Rectal smooth muscle tissue (tissue), 1 donor: ENCODE data around the gene ADRA2C.
"Not testable (repeated sequence)": the region's sequence is repeated elsewhere in the genome, so short reads cannot be mapped to it uniquely, and the experiment has no call there.

Source experiments
- H3K27ac ChIP-seq: one replicate; pipeline ENCODE4 v1.7.0; 2013; ENCODE audit warnings: low read depth, low read length, inconsistent platforms
- H3K27me3 ChIP-seq: one replicate; pipeline ENCODE4 v1.7.0; 2013; ENCODE audit warnings: low read length; ENCODE audit not compliant: control insufficient read depth, insufficient read depth
- H3K36me3 ChIP-seq: one replicate; pipeline ENCODE4 v1.7.0; 2013; ENCODE audit warnings: low read length; ENCODE audit not compliant: control insufficient read depth, insufficient read depth
- H3K4me1 ChIP-seq: one replicate; pipeline ENCODE4 v1.7.0; 2013; ENCODE audit warnings: low read length; ENCODE audit not compliant: control insufficient read depth, insufficient read depth
- H3K4me3 ChIP-seq: one replicate; pipeline ENCODE4 v1.7.0; 2013; ENCODE audit warnings: low read length
- H3K9ac ChIP-seq: one replicate; pipeline ENCODE4 v1.7.0; 2013; ENCODE audit warnings: low read length

ADRA2C gene

GRCh38 chr4:3810796-3811485 lies 44.8 kb downstream of the ADRA2C start:
- Histone ChIP-seq H3K9ac (no peak overlapping the region), H3K4me3 (no peak overlapping the region), H3K27ac (no peak overlapping the region), H3K27me3 (peaks cover 4% of the 10 kb centered on the region), H3K36me3 (no peaks in the 10 kb centered on the region), H3K4me1 (no peaks in the 10 kb centered on the region)

DNA sequence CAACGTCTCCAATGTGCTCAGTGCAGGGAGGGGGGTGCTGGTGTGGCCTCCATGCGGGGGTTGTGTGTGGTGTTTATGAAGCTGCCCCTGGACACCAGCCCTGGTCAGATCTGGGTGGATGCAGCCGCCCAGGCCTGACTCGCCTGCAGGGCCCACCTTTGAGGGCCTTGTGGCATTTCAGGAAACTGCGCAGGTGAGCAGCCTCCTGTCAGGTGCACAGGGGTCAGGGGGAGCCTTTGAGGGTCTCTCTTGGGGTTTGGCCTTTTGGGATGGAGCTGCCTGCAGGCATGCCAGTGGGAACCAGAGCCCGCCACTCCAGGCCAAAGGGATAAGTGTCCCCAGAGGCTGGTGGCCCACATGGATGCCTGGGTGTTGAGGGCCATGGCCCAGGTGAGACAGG lies 45.4 kb downstream of the ADRA2C start:
- Histone ChIP-seq H3K4me1 (no peaks in the 10 kb centered on the region), H3K9ac (no peak overlapping the region), H3K4me3 (no peak overlapping the region), H3K36me3 (no peaks in the 10 kb centered on the region), H3K27me3 (peaks cover 4% of the 10 kb centered on the region), H3K27ac (no peak overlapping the region)

DNA sequence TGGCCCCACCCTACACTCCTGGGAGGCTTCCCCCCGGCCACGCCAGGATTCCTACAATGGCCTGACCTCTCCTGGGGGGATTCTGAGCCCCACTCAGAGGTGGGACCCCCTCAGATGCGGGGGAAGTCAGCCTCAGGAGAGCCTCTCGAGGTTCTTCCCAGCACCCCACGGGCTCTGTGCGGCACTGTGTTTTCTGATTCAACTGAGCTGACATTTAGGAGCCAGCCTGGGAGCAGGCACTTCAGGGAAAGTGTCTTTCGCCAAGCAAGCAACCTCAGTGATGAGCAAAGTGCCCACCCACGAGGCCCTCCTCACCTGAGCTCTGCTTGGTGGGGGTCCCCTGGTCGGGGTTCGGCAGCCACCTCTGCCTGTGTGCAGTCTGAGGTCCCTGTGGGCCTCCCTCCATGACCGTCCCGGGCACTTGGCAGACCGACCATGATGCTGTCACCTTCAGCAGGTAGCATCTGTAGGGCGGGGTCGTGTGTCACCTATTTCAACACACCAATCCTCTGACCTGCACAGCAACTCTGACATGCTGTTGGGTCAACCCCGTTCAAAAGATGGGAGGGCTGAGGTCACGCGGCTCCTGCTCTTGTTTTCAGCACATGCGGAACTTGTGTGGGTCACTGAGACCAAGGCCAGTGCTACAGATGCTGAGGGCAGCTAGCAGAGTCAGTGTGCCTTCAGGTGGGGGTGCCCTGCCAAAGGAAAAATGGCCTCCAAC lies 46.2 kb downstream of the ADRA2C start:
- no peak overlapping the region for H3K4me3 ChIP-seq
- H3K9ac ChIP-seq: no peak overlapping the region
- no peak overlapping the region for H3K27ac ChIP-seq
- no peaks in the 10 kb centered on the region for H3K4me1 ChIP-seq
- no peaks in the 10 kb centered on the region for H3K36me3 ChIP-seq
- peaks cover 4% of the 10 kb centered on the region for H3K27me3 ChIP-seq

DNA sequence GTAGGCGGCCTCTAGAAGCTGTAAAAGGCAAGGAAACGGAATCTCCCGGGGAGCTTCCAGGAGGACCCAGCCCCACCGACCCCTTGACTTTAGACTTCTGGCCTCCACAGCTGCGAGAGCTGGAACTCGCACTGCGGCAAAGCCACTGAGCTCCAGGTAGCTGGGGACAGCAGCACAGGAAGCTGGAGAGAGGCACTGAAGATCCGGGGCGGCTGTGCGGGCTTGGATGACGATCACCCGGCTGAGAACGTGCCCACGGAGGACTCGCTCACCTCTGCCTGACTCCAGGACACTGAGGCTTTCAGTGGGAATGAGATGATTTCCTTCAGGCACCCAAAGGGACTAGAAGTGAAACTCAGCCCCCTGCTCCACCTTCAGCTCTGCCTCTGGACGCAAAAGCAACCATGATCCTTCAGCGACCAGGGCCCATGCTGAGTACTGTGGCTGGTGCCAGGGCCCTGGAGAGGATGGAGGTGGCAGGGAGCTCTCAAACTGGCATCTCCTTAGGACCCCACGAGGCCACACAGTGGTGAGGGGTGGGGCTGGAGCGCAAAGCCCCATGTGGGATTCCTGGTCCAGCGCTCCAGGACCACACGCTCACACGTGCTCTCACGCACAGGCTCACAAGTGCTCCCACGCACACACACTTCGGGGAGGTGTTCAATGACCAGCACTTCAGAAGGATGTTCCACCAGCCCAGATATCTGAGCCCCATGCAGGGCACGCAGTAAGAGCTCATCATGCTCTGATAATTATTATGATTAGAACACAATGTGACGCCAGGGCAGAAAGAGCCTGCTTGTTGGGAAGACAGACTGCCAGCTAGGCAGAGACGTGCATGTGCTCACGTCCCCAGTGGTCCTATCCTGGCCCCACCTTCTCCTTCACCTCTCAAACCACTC lies 47.2 kb downstream of the ADRA2C start:
- Histone ChIP-seq H3K36me3 (no peaks in the 10 kb centered on the region), H3K9ac (no peak overlapping the region), H3K4me1 (no peaks in the 10 kb centered on the region), H3K27ac (no peak overlapping the region), H3K27me3 (peaks cover 4% of the 10 kb centered on the region), H3K4me3 (no peak overlapping the region)

GRCh38 chr4:3814053-3814570 lies 47.9 kb downstream of the ADRA2C start:
- no peaks in the 10 kb centered on the region for H3K27me3 ChIP-seq
- H3K4me3 ChIP-seq: no peak overlapping the region
- no peaks in the 10 kb centered on the region for H3K36me3 ChIP-seq
- no peaks in the 10 kb centered on the region for H3K4me1 ChIP-seq
- H3K27ac ChIP-seq: no peak overlapping the region
- no peak overlapping the region for H3K9ac ChIP-seq

- H3K27ac ChIP-seq, H3K4me1 ChIP-seq, H3K4me3 ChIP-seq, H3K36me3 ChIP-seq, H3K27me3 ChIP-seq, H3K9ac ChIP-seq: not testable (repeated sequence)
Observed at GRCh38 chr4:3814838-3815237, 48.7 kb downstream of the ADRA2C start.

DNA sequence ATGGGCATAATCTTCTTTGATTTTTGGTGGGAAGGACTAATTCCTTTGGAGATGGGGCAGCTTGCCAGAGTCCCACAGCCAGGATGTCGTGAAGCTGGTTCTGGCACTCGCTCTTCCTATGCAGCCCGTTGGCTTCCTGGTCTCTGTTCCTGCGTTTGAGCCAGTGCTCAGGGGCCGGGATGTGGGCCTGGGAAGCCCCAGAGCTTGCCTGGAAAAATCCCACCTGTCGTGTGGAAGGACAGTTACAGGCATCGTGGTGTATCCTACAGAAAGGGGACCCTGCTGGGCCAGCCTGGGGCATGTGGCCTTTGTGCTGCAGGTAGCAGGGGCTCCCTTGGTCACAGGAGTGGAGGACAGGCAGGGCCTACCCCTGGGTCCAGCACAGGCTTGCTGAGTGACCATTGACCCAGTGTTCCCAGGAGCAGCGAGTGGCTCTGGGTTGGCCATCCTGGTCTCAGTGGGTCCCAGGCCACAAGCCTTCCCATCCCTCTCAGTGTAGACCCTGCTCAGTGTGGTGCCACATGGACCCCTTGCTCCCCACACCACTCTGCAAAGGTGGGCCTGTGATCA lies 50.2 kb downstream of the ADRA2C start:
- Histone ChIP-seq H3K4me1 (no peaks in the 10 kb centered on the region), H3K36me3 (no peaks in the 10 kb centered on the region), H3K4me3 (no peak overlapping the region), H3K27ac (no peak overlapping the region), H3K27me3 (no peaks in the 10 kb centered on the region), H3K9ac (no peak overlapping the region)

DNA sequence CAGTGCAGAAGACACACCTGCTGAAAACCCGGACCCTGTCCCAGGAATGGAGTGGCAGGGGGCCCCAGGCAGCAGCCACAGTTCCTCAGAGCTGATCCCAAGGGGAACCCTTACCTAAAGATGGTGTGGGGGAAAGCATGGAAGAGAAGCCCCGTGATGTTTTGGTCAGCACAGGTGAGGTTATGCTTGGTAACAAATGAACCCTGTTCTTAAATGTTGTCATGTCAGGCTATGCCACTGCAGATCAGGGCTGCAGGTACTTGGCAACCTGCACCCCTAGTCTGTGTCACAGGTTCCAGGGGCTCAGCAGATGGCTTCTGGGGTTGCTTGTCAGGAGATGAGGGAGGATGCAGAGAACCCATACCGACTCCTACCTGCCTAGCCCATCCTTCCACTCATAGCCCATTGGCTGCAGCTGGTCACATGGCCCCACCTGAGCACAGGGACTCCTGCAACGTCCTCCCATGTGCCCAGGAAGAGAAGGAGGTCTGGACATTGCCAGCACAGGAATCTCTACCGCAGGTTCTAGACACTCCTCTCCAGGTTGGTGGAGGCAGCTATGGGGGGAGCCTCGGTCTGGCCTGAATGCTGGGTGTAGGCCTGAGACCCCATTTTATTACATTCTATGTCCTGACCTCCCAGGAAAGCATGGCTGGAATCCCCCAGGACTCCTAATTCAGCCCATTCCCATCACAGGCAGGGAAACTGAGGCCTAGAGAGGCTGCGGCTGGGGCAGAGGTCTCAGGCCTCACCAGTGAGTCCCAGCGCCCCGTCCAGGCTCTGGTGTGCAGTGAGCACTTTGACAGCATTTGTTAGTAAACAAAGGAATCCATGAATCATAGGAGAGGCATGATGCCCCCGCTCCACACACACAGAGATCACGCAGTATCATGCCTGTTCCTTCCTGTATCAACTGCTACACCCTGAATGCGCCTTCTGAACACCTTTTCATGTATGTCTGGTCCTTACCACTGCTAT lies 51.1 kb downstream of the ADRA2C start:
- H3K27ac ChIP-seq: no peak overlapping the region
- H3K4me1 ChIP-seq: no peaks in the 10 kb centered on the region
- H3K36me3 ChIP-seq: no peaks in the 10 kb centered on the region
- H3K4me3 ChIP-seq: no peak overlapping the region
- H3K9ac ChIP-seq: no peak overlapping the region
- no peaks in the 10 kb centered on the region for H3K27me3 ChIP-seq
